Measurements from ENCODE around the gene COQ10A.
"Not testable (repeated sequence)": the region's sequence is repeated elsewhere in the genome, so short reads cannot be mapped to it uniquely, and the experiment has no call there.

DNA sequence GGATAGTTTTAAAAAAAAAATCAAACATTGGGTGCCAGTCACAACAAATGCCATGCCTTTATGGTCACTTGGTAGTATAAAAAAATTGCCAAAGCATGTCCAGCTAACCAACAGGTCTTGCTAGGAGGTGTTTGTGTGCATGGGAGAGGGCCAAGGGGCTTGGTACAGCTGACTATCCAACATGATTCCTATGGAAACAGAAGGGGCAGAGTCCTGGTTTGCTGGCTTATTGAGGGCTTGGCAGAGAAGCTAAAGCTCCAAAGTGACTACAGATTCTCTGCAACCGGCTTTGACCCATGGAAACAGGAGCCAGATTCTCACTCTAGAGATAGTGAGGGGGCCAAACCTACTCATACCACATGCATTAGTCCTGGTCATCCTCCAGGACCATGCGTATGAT, 5.7 kb downstream of the COQ10A start:
- TF ChIP-seq, protein P1, sequence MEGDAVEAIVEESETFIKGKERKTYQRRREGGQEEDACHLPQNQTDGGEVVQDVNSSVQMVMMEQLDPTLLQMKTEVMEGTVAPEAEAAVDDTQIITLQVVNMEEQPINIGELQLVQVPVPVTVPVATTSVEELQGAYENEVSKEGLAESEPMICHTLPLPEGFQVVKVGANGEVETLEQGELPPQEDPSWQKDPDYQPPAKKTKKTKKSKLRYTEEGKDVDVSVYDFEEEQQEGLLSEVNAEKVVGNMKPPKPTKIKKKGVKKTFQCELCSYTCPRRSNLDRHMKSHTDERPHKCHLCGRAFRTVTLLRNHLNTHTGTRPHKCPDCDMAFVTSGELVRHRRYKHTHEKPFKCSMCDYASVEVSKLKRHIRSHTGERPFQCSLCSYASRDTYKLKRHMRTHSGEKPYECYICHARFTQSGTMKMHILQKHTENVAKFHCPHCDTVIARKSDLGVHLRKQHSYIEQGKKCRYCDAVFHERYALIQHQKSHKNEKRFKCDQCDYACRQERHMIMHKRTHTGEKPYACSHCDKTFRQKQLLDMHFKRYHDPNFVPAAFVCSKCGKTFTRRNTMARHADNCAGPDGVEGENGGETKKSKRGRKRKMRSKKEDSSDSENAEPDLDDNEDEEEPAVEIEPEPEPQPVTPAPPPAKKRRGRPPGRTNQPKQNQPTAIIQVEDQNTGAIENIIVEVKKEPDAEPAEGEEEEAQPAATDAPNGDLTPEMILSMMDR (IDR thresholded peaks at IDR 0.05) = not testable (repeated sequence)
- not testable (repeated sequence) for TF ChIP-seq POLR2A (IDR thresholded peaks at IDR 0.05)
